NOMO-1 treated with DMSO at 0.1 percent for 48 hours (cell line): ENCODE data around the gene MRTFA.
"Not testable (repeated sequence)": the region's sequence is repeated elsewhere in the genome, so short reads cannot be mapped to it uniquely, and the experiment has no call there.

Source experiments
- DNase-seq: peaks from one replicate; lab custom pipeline; 2025; ENCODE audit not compliant: unreplicated experiment; lab: John Stamatoyannopoulos, UW

The MRTFA gene

DNA sequence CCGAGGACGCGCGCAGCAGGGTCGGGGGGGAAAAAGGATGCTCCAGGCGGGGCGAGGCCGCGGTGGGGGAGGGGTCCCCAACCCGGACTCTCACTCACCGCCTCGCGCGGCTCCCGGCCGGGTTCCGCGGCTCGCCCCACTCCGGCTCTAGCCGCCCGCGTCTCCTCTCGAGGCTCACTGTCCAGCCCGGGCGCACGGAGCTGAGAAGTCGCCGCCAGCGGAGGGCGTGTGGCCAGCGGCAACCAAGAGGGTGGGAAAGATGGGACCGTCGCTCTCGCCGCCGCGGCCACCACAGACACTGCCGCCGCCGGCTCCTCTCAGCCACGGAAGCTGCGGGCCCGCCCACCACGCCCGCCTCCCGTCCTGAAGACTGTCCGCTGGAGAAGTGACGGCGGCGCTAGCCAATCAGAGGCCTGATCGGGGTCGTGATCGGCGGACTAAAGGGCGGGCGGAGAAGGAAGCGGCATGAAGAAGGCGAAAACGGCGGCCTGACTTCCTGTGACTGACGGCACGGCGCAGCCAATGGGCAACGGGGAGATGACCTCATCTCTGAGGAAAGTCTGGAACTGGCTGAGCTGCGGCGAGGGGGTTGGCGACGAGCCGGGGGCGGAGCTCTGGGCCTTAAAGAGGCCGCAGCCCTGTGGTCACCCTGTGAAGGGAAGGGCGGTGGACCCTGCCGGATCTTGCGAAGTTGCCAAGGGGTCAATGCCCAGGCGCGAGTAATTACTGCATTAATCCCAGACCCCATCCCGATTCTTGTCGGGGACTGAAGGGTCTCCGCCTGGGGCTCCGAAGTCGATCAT, at the start of gene MRTFA:
Gene MRTFA, minus strand, starts transcription at position 340 of the 803 bp plus-strand sequence.
- peak; percentile 100 for DNase-seq

DNA sequence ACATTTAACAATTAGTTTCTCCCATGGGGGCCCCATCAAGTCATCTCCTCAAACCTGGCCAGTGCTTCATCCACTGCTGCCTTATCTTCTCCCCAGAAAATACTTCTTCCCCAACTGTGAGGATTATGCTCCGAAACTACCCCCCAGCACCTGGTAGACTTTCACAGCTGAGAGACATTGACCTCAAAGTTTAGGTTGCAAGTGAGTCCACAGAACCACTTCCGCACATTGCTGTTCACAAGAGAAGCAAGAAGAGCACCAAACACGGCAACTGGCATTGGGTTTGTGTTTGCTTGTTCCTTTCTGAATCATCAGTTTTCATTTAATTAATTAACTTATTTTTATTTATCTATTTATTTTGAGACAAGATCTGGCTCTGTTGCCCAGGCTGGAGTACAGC, 48.9 kb upstream of the MRTFA start:
- DNase-seq, result no peak

DNA sequence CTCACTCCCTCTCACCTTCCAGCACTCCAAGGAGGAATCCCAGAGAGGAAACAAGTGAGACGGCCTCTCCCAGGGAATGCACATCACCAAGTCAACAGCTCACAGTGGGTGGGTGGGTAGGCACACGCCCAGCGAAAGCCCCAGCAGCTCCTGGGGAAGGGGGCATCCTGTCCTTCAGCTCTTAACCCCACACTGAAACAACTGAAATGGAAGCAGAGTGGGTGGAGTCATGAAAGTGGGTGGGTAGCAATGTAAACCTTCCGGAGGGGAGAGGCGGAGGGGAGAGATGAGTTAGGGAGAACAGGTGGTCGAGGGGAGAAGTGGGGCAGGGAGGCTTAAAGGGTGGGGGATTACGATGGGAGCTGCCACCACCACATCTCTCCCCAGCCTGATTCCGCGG, 48.2 kb upstream of the MRTFA start:
- no peak for DNase-seq

DNA sequence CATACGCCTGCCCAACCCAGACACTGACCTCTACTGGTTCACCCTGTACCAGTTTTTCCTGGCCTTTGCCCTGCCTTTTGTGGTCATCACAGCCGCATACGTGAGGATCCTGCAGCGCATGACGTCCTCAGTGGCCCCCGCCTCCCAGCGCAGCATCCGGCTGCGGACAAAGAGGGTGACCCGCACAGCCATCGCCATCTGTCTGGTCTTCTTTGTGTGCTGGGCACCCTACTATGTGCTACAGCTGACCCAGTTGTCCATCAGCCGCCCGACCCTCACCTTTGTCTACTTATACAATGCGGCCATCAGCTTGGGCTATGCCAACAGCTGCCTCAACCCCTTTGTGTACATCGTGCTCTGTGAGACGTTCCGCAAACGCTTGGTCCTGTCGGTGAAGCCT, 44.9 kb upstream of the MRTFA start:
- DNase-seq, result no peak

DNA sequence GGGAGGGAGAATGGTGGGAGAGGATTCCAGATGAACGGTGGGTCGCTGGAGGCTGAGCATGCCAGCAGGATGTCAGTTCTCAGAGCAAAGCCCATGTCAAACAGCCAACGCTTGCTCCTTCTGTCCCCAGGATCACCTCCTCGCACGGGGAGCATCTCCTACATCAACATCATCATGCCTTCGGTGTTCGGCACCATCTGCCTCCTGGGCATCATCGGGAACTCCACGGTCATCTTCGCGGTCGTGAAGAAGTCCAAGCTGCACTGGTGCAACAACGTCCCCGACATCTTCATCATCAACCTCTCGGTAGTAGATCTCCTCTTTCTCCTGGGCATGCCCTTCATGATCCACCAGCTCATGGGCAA, 44.3 kb upstream of the MRTFA start:
- DNase-seq, result no peak

DNA sequence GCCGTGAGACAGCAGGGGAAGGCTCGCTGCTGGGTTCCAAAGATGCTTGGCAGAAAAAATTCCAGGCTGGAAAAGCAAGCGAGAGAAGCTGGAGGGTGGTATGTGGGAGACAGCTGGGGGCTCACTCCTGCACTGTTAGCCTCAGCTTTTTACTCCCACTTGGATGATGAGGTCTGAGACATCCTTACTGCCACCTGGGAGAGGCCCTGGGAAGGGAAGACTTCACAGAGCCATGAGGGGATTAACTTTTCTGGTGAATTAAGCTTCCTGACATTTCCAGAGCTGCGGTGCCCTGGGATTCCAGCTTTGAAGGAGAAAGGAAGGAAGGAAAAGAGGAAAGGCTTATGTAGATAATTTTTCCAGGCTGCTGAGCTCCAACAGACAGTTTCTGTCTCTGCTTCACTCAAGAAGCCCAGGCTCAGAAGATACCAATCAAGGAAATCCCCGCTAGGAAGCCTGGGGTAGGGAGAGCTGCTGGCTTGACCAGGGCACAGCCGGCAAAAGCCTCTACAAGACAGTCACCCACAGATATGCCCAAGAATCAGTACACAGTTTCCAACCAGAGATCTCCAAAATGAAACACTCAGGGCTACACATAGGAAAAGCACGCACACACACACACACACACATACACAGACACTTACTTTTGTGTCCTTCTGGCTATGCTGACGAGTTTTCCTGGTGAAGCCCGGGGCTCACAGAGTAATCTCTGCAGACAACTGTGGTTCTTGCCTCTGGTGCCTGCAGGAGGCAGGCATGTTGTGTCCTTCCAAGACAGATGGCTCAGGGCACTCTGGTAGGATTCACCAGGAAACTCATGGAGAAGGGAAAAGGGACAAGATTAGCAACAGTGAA, 43.7 kb upstream of the MRTFA start:
- DNase-seq, result no peak

DNA sequence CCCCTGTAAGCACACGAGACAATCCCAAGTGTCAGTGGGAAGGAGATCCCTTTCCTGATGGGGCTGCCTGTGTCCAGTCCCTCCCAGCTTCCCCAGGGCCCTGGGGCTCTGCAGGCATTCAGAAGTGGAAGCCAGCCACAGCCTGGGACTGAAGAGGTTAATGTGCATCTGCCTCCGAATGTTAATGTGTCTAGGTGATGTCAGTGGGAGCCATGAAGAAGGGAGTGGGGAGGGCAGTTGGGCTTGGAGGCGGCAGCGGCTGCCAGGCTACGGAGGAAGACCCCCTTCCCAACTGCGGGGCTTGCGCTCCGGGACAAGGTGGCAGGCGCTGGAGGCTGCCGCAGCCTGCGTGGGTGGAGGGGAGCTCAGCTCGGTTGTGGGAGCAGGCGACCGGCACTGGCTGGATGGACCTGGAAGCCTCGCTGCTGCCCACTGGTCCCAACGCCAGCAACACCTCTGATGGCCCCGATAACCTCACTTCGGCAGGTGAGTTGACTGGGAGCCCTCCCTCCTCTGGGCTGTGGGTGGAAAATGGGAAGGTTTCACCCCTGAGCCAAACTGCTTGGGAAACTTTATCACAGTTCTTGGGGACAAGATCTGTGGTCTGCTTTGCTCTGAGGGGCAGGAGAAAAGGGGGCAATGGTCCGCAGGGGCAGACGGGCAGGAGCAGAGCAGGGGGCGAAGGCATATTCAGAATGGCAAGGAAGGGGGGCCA, 42.9 kb upstream of the MRTFA start, which contains the start of gene MCHR1:
Gene MCHR1, plus strand, starts transcription at position 236 of the 715 bp plus-strand sequence. Its CDS starts 169 bp downstream, at position 405.
- no peak for DNase-seq

DNA sequence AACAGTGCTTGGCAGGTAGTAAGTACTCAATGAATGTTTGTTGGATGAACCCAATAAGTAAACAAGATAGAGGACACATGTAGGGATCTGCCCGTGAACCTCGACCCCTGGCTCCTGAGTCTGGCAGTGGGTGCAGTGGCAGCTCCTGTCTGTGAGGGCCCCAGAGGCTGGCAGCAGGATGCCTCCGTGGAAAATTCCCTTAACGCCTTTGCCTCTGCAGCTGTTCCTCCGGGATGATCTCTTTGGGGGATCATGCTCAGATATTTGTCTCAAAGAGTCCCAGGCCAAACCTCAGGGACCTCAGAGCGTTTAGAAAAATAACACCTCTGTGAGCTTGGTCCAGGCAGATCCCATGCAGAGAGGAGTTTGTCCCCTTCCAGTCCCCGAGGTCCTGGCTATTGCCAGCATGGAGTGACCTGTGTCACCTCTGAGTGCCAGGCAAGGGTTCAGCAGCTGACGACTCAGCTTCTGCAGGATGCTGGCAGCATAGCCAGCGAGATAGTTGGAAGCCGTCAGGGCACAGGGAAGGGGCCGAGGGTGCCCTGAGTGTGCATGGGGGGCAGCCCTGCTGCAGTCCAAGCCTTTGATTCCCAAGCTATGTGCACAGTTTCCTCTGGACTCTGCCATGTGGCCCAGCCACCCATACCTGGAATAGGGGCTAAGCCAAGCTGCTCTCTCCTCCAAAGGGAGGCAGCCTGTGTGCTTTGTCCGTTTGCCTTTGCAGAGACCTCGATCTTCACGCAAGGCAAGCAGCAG, 42.2 kb upstream of the MRTFA start:
- DNase-seq, result no peak

DNA sequence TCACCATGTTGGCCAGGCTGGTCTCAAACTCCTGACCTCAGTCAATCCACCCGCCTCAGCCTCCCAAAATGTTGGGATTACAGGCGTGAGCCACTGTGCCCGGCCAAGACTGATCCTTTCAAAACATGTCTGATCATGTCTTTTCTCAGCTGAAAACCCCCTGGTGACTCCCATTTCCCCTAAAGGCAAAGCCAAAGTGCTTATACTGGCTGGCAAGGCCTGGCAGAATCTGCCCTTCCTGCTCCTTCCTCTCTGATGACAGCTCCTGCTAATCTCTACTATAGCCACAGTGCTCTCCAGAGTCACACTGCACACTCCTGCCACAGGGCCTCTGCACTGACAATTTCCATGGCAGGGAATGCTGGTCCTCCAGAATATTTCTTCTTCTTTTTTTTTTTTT, 40.1 kb upstream of the MRTFA start:
- no peak for DNase-seq

DNA sequence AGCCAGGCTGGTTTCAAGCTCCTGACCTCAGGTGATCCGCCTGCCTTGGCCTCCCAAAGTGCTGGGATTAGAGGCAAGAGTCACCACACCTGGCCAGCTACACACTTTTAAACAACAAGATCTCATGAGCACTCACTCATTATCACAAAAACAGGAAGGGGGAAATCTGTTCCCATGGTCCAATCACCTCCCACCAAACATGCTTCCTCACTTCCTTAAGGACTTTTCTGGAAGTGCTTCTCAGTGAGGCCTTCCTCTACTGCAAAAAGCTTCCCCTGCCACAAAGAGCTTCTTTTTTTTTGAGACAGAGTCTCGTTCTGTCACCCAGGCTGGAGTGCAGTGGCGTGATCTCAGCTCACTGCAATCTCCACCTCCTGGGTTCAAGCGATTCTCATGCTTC, 39.6 kb upstream of the MRTFA start:
- not testable (repeated sequence) for DNase-seq

DNA sequence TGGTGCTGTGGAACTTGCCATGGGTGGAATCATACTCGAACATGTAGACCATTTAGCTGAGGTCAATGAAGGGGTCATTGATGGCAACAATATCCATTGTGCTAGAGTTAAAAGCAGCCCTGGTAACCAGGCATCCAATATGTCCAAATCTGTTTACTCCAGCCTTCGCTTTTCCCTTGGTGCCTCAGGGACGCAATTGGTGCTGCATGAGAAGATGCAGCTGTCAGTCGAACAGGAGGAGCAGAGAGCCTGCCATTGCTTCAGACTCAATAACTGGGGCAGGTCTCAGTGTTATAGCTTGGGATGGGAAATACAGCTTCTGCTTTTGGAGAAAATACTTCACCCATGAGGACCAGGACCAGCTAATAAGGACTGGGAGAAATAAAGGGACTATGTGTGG, 37.8 kb upstream of the MRTFA start:
- DNase-seq, result no peak

DNA sequence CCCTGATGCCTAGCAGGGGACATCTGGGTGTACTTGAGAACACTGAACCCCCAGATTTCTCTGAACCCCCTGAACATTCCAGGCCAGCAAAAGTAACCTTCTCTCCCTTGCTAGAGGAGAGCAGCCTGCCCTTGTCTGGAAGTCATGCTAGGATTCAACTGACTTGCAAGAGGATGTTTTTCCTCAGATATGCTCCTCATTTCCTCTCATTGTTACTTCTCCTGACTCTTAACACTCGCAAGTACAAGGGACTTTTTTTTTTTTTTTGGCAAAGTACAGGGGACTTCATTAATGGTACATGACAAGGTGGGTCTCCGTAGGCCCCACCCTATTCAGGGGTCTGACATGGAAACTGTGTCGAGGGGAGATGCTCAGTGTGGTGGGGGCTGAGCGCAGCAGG, 36.5 kb upstream of the MRTFA start:
- DNase-seq, result no peak

DNA sequence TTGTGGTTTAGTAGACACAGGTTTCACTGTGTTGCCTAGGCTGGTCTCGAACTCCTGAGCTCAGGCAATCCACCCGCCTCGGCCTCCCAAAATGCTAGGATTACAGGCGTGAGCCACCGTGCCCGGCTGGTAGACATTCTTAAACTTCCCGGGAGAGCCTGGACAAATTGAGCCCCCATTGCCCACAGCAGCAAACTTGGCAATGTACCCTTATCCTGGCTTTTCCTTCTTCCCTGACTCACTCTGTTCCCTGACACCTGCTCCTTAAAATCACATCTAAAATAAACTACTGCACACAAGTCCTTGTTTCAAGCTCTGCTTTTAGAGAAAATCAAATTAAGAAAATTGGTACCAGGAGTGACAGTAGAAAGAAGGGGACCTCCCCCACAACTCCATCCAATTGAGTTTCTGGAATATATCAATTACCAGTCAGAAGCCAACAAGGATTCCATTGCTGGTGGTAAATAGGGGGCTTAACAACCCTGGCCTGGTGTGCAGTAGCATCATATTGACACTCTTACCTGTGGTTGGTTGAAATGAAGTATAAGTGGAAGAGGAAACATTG, 35.4 kb upstream of the MRTFA start:
- DNase-seq, result no peak

DNA sequence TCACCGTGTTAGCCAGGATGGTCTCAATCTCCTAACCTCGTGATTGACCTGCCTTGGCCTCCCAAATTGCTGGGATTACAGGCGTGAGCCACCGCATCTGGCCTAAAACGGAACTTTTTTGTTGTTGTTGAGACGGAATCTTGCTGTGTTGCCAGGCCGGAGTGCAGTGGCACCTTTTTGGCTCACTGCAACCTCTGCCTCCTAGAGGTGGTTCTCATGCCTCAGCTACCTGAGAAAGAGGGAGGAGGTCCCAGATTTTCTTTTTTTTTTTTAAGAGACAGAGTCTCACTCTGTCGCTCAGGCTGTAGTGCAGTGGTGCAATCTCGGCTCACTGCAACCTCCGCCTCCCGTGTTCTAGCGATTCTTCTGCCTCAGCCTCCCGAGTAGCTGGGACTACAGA, 34.9 kb upstream of the MRTFA start:
- DNase-seq, result no peak

DNA sequence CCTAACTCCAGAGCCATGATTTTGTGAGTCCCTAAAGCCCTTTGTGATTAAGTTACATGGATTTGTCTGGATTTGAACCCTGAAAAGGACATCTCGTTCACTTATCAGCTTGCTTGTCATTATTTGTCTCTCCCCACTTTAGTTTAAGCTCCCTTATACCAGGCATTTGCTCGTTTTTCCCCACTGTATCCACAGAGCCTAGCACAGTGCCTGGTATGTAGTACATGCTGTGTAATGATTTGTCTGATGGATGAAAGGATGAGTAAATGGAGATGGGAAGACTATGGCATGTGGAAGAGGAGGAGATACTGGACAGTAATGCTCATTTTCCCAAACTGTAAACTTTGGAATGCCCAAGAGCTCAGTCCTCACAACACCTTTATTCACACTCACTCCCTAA, 33.5 kb upstream of the MRTFA start:
- no peak for DNase-seq

DNA sequence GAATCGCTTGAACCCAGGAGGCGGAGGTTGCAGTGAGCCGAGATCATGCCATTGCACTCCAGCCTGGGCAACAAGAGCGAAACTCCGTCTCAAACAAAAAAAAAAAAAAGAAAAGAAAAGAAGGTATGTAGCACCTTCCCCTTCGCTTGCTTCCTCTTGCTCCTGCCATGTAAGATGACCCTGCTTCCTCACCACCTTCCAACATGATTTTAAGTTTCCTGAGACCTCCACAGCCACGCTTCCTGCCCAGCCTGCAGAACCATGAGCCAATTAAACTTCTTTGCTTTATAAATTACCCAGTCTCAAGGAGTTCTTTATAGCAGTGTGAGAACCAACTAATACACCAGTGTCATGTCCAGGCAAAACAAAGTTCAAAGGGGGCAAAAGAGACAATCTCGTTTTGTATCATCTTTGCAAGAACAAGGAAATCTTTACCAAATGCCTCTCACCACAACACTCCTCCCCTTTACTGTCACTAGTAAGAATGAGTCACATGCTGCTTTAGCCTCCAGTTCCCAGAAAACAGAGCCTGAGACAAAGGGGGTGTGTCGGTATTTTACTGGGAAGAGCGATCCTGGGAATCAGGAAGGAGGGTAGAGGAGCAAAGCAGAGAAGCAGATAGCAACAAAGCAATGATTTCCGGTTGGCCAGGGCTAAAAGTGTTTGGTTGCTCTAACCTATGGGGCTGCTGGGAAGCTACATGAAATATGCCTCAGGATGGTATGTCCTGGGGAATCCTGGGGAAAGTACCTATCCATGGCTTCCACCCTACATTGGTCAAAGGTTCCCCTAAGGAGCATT, 32.3 kb upstream of the MRTFA start:
- DNase-seq, result no peak

DNA sequence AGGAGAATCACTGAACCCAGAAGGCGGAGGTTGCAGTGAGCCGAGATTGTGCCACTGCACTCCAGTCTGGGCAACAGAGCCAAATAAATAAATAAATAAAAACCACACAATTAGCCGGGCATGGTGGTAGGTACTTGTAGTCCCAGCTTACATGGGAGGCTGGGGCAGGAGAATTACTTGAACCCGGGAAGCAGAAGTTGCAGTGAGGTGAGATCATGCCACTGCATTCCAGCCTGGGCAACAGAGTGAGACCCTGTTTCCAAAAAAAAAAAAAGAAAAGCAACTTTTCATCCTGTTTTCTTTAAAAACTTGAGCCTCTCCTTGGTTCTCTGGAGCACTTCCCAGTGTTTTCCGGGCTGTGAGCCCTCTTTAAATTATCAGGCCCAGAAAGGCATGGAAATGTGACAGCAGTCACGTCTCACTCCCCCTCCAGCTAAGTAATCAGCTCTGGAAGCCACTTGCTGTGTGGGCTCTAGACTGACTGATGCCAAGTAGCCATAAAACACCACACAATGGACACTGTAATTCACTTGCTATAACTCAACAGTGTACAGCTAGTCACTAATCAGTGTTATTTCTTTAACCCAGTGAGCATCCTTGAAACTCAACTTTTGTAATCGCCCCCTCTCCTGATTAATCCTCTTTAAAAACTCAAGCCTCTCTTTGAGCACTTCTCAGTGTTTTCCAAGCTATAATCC, 29.8 kb upstream of the MRTFA start:
- no peak for DNase-seq

DNA sequence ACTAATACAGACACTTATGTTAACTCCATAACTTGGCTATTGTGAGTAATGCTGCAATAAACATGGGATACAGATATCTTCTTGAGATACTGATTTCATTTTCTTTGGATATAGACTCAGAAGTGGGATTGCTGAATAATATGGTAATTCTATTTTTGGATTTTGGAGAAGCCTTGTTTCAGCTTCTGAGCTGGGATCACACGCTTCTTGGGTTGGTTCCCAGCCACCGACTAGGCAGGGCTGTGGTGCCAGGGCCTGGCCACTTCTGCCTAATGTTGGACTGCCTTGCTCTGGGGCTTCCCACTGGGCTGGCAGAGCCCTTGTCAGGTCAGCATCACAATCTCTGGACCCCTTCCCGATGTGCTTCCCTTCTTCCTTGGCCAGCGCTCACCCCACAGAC, 28.8 kb upstream of the MRTFA start:
- DNase-seq, result no peak

DNA sequence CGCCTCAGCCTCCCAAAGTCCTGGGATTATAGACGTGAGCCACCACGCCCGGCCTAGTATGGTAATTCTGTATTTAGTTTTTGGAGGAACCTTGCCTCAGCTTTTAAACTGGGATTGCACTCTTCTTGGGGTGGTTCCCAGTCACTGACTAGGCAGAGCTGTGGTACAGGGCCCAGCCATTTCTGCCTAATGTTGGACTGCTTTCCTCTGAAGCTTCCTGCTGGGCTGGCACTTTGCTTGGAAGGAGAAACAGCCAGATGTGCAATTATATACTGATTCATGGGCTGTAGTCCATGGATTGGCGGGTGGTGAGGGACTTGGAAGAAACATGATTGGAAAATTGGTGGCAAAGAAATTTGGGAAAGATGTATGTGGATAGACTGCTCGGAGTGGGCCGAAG, 25.2 kb upstream of the MRTFA start:
- no peak for DNase-seq
